GM18858 (cell line): ENCODE results near the gene SIX1.

Experiments used
- ATAC-seq: cut with Tn5 transposase; IDR thresholded peaks from one replicate; pipeline ENCODE4 v1.9.1; 2021; ENCODE audit not compliant: unreplicated experiment

SIX1 gene

DNA sequence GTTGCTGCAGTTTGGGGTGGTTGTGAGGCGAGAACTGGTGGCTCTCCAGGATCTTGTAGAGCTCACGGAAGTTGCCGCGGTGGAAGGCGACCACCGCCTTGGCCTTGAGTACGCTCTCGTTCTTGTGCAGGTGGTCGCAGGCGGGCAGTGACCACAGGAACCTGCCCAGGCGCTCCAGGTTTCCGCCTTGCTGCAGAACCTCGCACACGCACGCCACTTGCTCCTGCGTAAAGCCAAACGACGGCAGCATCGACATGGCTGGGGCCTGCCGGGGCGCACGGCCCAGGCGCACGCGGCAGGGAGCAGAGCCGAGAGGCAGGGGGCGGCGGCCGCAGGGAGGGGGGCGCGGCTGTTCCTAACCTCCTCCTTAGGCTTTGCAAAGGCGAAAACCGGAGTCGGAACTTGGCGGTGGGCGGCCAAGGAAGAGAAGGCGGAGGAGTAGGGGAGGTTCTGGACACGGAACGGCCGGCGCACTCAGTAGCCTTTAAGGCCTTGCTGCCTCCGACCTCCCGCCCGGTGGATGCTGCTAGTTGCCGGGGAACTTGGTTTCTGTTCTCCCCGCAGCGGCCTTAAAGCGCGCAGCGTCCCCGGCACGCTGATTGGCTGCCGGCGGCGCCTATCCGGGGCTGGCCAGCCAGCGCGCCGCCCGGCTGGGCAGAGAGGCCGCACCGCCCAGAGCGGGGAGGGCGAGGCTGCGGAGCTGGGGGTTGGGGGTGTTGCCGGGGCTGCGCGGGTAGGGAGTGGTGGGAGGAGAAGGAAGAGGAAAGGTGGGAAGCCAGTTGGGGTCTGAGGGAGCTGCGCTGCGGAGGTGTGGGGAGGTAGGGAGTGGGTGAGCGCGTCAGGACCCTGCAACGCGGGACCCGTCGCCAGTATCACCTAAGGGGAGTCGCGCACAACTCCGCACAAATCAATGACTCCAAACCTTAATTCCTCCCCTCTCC lies at the start of gene SIX1:
TSS of gene SIX1 (minus strand) at position 544 of the 941 bp plus-strand sequence. CDS start at position 256, 288 bp downstream.
- ATAC-seq: no peak

DNA sequence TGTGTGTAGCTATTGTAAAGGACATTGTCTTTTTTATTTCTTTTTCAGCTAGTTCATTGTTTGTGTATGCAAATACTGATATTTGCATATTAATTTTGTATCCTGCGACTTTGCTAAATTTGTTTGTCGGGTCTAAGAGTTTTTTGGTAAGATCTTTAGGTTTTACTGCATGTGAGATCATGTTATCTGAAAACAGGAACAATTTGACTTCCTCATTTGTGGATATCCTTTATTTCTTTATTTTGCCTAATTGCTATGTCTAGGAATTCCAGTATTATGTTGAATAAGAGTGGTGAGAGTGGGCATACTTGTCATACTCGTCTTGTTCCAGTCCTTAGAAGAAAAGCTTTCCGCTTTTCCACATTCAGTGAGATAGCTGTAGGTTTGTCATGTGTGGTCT lies 46.0 kb upstream of the SIX1 start:
- no peak for ATAC-seq

DNA sequence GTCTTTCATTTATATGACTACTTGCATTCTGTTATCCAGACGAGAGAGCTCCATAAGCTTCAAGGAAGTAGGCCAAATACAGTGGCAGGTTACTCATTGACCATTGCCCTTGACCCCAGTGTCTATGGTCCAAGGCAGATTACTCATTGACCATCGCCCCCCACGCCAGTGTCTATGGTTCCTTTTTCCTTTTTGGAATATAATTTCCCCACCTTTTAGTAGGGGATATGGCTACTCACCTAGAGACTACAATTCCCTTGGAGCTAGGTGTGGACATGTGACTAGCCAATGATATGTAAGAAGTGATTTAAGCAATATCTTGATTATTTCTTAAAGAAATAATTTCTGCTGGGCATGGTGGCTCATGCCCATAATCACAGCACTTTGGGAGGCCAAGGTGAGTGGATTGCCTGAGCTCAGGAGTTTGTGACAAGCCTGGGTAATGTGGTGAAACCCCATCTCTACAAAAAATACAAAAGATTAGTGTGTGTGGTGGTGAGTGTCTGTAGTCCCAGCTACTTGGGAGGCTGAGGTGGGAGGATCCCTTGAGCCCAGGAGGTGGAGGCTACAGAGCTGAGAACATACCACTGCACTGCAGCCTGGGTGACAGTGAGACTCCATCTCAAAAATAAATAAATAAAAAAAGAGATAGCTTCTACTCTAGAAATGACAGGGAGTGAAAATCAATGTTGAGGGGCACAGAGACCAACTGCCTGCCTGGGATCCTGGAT lies 42.3 kb upstream of the SIX1 start:
- ATAC-seq: no peak

DNA sequence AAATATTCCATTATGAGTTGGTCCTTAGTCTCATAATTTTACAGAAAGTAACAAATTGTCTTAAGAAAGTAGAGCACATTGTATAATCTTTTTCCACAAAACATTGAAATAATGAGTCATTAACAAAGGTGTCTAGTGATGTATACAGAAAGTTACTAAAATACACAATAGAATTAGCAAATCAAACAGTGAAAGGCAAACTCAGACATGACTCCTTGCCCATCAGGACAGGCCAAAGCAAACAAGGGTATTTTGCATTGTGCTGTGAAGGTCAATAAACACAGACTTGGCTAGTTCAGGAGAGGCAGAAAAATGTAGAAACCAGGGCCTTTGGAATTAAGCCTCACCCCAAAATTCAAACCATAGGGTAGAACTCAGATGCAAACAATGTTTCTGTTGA lies 37.6 kb upstream of the SIX1 start:
- ATAC-seq: no peak

DNA sequence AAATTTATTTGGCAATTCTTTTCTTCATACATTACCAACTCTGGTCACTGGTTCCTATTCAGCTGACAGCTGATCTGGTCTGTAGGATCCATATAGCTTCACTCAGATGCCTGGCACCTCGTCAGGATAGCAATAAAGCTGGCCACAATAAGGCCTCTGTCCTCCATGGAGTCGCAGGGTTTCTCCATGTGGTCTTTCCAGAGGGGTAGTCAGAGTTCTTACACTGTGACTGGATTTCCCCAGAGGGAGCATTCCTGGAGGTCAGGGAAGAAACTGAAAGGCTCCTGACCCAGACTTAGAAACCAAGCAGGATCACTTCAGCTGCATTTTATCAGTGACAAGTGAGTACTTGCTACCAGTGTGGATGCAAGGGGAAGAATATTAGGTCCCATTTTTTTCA lies 34.9 kb upstream of the SIX1 start:
- ATAC-seq: no peak

DNA sequence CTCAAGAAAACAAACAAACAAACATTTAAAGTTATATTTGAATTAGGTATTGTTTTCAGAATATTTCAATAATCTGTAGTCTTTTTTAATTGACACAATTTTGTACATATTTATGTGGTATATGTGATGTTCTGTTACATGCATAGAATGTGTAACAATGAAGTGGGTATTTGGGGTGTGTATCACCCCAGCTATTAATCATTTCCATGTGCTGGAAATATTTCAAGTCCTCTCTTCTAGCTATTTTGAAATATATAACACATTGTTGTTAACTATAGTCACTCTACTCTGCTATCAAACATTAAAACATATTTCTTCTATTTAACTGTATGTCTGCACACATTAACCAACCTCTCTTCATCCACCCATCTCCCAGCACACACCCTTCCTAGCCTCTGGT lies 32.0 kb upstream of the SIX1 start:
- ATAC-seq: no peak

DNA sequence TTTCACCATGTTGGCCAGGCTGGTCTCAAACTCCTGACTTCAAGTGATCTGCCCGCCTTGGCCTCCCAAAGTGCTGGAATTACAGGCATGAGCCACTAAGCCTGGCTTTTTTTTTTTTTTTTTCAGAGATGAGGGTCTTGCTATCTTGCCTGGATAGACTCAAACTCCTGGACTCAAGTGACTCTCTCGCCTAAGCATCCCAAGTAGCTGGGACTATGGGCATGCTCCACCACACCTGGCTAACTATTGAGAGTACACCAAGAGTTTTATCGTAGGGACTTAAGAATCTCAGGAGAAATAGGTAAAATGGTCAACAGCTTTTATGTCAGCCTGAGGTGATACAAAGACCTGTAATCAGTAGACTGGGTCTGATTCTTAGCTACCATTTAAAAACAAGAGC lies 31.2 kb upstream of the SIX1 start:
- no peak for ATAC-seq

DNA sequence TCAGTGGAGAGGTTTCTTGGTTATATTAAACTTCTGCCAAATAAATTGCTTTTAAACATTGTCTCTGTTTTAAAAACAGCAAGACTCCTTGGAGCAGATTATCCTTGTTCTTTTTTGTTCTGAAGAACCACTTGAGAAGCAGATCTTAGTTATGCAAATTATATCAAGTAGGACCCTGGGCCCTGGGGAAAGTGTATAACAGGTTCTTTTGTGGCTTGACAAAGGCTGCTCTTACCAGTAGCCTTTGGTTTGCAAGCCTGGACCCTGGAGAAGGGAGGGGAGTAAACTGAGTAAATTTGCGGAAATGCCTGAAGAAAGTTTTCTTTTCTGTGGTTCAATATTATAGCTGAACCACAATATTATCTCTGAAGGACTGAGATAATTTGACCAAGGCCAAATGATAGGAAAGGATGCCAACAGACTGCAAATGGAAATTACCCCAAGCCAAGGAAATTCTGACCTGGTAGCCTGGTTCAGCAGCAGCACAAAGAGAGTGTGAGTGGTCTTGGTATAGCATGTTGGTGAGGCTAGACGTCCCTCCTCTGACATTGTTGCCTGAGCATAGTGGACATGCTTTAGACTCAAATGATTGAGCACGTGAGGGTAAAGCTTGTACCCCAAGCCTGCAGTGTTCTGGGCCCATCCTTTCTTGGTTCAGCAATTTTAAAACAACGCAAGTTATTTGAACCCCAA lies 30.4 kb upstream of the SIX1 start:
- no peak for ATAC-seq

DNA sequence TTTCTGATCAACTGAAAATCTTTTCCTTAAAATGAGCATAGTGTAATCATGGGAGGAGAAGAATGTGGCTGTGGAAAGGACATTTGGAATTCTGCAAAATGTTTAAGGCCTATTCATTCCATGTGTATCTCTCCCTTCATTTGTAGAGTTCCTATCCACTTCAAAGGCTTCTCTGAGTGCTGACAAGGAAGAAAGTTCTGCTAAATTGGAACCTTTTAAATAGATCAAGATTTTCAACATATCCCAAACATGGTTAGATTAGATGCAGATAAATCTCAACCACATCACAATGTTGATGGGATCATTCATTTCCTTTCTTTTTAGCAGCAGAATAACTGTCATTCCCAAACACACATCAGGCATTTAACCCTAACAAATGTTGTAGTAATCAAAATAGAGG lies 28.4 kb upstream of the SIX1 start:
- no peak for ATAC-seq

DNA sequence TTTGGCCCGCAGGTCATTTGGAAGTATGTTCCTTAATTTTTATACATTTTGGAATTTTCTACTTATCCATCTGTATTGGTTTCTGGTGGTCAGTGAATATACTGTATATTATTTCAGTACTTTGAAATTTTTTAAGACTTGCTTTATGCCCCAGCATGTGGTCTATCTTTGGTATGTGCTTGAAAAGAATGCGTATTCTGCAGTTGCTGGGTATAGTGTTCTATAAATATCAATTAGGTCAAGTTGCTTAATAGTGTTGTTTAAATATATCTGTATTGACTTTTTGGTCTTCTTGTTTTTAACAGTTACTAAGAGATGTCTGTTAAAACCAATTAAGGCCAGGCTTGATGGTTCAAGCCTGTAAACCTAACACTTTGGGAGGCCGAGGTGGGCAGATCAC lies 21.7 kb upstream of the SIX1 start:
- no peak for ATAC-seq

DNA sequence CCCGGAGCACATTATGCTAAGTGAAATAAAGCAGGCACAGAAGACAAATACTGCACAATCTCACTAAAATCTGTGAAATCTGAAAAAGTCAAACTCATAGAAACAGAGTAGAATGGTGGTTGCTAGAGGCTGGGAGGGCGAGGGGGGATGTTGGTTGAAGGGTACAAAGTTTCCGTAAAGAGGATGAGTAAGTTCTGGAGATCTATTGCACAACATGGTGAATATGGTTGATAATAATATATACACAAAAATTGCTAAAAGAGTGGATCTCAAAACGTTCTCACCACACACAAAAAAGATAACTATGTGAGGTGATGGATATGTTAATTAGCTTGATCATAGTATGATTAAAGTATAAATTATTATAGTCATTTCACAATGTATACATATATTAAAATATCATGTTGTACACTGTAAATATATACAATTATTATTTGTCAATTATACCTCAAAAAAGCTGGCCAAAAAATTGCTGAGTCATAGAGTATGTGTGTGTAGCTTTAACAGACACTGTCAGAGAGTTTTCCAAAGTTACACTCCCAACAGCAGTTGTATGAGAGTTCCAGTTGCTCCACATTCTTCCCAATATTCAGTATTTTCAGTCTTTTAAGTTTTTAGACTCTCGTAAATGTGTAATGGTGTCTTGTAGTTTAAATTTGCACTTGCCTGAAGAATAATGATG lies 19.3 kb upstream of the SIX1 start:
- no peak for ATAC-seq

DNA sequence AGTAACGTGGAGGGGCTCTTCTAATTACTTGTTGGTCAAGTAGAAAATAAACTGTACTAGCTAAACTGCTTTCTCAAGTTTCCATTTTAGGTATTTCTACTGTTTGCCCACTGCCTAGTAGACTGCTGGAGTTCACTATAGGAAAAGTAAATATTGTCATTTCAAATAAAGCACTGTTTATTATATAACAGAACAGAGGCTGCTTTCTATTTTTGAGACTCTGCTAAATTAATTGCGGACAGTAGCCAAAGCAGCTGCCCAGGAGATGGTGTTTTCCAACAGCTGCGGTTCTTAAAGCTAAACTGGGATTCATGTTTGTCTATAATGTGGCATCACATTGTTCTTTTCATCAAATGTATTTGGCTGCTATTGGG lies 15.9 kb upstream of the SIX1 start:
- no peak for ATAC-seq

DNA sequence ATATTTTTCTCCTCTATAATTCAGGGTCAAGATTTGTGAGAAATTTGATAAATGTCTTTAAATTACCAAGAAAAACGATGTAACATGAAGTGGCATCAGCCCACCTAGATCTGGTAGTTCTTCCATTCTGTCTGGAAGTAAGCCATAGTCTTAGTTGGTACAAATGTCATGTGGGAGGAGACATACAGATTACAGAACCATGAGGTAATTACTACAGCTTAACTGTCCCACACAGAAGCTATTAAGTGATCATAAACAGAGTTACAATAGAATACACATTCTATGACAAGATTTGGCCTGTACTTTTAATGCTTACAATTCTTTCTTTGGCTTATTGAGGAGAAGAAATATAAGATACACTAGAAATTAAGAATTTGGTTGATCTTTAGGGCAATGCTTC lies 13.7 kb upstream of the SIX1 start:
- ATAC-seq: no peak

DNA sequence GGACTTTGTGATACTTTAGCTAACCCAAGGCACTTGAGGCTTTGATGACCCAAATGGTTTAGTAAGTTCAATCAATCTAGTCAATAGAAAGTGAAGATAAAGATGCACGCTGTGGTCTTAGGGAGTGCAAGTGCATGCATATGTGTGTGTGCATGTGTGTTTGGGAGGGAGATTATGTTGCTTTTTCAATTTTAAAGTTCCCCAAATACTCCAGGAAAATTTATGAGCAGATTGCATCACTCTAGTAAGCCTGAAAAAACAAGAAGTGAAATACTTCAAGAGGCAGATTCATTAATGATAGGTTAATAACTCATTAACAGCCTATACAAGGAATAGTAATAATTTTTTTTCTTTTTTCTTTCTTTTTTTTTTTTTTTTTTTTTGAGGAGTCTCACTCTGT lies 12.4 kb upstream of the SIX1 start:
- no peak for ATAC-seq

DNA sequence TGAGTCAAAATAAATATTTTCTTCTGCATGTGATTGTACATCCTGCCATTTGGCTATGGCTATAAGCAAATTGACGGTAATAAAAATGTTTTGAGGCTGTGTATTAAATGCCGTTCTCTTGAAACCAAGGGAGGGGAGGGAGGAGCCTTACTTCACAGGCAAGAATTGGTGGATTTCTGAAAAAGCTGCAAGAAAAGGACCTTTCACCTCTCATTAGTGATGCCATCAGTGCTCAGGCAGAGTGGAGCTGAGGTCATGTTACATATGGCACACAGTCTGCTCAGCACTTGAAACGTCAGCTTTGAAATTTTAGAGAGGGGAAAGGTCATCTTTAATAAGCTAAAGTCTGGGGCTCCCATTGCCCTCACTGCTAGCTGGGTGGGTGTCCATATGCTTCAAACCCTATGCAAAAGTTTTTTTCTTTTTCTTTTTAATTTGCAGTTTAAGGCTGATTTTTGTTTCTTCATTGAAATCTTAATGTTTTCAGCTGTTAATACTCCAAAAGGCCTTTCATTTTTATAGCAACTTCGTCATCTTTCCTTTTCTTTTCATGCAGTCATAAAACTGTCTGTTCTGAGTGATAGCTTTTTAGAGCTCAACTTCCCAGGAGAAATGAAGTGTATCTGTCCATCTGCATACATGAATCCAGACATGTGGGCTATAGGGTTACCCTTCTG lies 9.8 kb upstream of the SIX1 start:
- ATAC-seq: no peak

DNA sequence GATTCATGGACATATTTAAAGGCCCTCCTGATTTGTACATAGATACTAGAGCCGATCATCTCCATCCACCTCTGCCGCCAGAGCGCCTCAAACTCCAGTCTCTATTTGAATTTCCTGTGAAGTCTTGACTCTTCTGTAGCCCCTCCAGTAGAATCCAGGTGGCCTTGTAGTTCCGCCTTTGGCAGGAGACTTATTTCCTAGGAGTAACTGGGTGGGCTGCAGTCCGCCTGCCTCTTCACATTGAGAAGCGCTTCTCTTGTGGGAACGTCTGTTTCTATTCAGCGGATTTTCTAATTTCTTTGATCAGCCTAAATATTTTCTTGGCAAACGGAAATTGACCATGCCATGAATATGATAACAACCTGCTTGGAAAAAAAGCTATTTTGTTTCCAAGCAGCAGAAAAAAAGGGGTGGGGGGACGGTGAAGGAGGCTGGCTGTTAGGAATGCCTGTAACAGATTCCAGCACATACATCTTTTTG lies 9.0 kb upstream of the SIX1 start:
- ATAC-seq: no peak

DNA sequence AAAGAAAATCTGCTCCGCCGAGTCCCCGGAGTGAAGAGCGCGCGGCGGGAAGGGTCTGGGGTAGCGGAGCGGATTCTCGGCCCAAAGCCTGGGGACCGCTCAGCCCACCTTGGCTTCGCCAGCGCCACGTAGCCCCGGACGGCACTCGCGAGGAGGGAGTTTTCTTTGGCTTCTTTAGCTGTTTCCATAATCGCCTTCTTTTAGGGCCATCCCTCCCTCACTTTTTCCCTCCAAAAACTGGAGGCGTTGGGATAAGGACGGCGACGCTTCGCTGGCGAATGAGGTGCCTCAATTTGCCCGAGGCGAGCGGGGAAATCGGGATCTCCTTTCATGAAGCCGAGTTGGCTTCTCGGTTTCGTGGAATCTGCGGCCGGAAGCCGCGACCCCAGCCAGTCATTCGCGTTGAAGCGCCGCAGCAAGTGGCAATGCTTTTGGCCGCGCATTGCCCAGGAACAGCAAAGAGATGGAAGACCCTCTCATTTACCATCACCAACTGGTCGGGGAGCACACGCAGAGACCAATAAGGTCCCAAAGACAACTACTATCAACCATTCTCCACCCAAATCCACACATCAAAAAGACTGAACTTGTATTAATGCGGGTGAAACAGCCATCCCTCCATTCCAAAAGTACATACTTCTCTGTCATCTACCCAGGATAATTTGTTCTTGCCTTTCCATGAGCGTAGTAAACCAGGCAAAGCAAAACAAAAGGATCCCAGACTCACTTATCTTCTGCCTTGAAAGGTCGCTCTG lies 8.4 kb upstream of the SIX1 start:
- no peak for ATAC-seq

DNA sequence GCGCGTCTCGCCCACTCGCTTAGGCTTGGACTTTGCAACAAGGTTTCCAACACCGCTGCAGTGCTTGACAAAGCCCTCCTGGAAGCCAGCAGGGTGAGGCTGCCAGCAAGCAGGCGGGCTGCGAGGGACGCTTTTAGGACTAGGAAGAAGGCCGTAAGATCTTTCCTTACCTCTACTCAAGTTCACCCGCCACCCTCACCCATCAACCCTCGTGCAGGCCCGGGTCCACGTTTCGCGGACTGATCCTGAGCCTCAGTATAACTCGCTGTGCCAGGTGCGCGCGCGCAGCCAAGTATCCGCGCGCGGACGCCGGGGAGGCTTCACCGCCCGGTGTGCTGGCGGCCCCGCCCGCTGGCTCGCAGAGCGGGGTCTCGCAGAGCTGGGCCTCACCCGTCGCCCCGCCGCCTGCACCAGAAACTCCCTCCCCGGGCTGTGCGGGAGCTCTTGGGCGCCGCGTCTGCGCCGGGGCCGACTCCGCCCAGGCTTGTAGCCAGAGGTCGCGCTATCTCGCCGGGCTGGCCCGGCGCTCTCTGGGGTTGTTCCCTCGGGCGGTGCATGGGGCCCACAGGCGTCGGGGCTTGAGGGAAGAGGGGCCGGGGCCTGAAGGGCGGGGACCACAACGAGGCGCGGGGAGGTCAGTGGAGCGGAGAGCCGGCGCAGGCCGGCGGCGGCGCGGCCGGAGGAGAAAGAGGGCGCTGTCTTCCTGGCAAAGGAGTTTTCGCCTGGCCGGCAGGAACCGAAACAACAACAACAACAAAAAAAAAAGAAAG lies 7.6 kb upstream of the SIX1 start:
- ATAC-seq: peak; percentile 73
